ENCODE measurements around the gene PGS1. TPM values are rescaled to one million over a fixed set of nuclear protein-coding genes. Genes with fewer than 3 reads are reported as not detected.

Gene PGS1
- total and polyA plus RNA-seq, 2 of the 8 experiments (the other 6 are each of a cell fraction or from before 2014, with no cell fraction given), result 46.7 to 60.0 TPM

DNA sequence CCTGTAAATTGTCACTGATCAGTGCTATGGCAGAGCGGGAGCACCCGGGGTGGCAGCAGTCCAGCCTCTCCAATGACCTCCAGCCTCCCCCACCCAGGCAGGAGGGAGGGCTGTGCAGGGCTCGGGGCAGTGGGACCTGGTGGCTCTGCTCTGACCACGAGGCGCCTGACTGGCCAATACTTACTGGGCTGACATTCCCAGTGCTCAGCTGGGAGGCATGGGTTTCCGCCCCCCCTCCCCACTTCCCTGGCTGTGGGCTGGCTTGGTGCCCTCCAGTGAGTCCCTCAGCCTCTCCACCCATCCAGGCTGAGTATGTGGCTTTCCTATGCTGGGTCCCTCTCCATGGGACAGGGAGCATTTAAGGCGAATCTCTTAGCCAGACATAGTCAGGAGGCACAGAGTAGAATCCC lies 21.3 kb upstream of the PGS1 start:
- no peak overlapping the region for H3K4ac ChIP-seq (replicated peaks; ENCODE audit: insufficient read length, low read depth, low read length)
- H3K79me1 ChIP-seq (ENCODE audit: low read depth, low read length), result no peaks in the 10 kb centered on the region
- POLR2A ChIA-PET (ENCODE audit: partially characterized antibody), result interaction anchor here (1.5 to 4.9 kb wide), 6 partner anchors 10 to 64 kb away, joined by 4 to 28 read pairs (median 9); no protein-coding TSS in a partner anchor
- no peak overlapping the region for H4K91ac ChIP-seq (replicated peaks; ENCODE audit: insufficient read length, low read length)
- no peak overlapping the region for H4K5ac ChIP-seq (ENCODE audit: insufficient read length, low read depth, low read length)
- no peak for FAIRE-seq
- H3K23ac ChIP-seq (ENCODE audit: insufficient read length), result no peak overlapping the region
- H2AK5ac ChIP-seq (ENCODE audit: low read depth, low read length), result no peak overlapping the region
- H2BK120ac ChIP-seq (replicated peaks; ENCODE audit: low read depth, low read length), result no peak overlapping the region
- H3K23me2 ChIP-seq (ENCODE audit: low read depth, low read length), result peaks cover 18% of the 10 kb centered on the region
- no peak overlapping the region for H2BK20ac ChIP-seq (ENCODE audit: low read length)
- no peak overlapping the region; the same call in 1 of the 2 replicates for H2BK5ac ChIP-seq (ENCODE audit: low read depth, low read length)
- H3K18ac ChIP-seq (ENCODE audit: extremely low read depth, low read length), result peak overlapping the region; percentile 48; the same call in 1 of the 2 replicates
- H3K79me2 ChIP-seq (ENCODE audit: control insufficient read depth in 1 of 2, insufficient read depth in 2 of 2, low read length in 2 of 2), result peaks cover 8 to 28% of the 10 kb centered on the region in 2 experiments; a peak in 3 of 4 replicates
- no peak overlapping the region for H2BK15ac ChIP-seq (ENCODE audit: low read length)
- H3K56ac ChIP-seq (replicated peaks; ENCODE audit: insufficient read length, low read depth, low read length), result no peak overlapping the region
- no peak overlapping the region for H2AFZ ChIP-seq (ENCODE audit: low read length)
- H2BK12ac ChIP-seq (ENCODE audit: low read depth, low read length), result no peak overlapping the region
- H4K20me1 ChIP-seq (replicated peaks in 1 of 2; ENCODE audit: control insufficient read depth in 1 of 2, insufficient read depth in 2 of 2, low read length in 2 of 2), result peaks cover 16 to 21% of the 10 kb centered on the region in 2 experiments
- H3K4me1 ChIP-seq (replicated peaks in 1 of 4; ENCODE audit: control insufficient read depth in 3 of 4, insufficient read depth in 4 of 4, low read length in 3 of 4), result peaks cover 15 to 52% (median 32%) of the 10 kb centered on the region in 4 experiments
- H3K4me3 ChIP-seq (ENCODE audit: extremely low read depth in 1 of 4, insufficient read depth in 2 of 4, low read depth in 3 of 4, low read length in 4 of 4), result peak overlapping the region in 1 of 4 experiments; percentile 81; a peak in 2 of 8 replicates
- no peak for DNase-seq (ENCODE audit: low read depth in 1 of 2, low spot score in 2 of 2)
- no peaks in the 10 kb centered on the region for H3K9me3 ChIP-seq (ENCODE audit: insufficient read depth in 2 of 2, low read depth in 1 of 2, low read length in 1 of 2)
- H3K27ac ChIP-seq (ENCODE audit: low read depth, low read length), result no peak overlapping the region
- 84% methylated on average over 7 of the region's 7 CpGs; no CpG with 5 or more reads in 1 of the 2 experiments for WGBS, 2 experiments (ENCODE audit: extremely low coverage in 1 of 2, insufficient coverage in 1 of 2, insufficient read length in 1 of 2, insufficient replicate concordance in 2 of 2, low coverage in 1 of 2, low lambda C conversion rate in 2 of 2, missing lambda C conversion rate in 1 of 2)
- CTCF ChIA-PET (ENCODE audit: partially characterized antibody), result interaction anchor here (0.7 to 20.5 kb wide), 9 partner anchors 12 to 106 kb away, joined by 3 to 257 read pairs (median 4); no protein-coding TSS in a partner anchor
- H3K36me3 ChIP-seq (ENCODE audit: control insufficient read depth in 2 of 4, insufficient read depth in 4 of 4, low read length in 3 of 4), result peaks cover 2 to 19% (median 7%) of the 10 kb centered on the region in 4 experiments; a peak in 5 of 8 replicates
- peak overlapping the region; percentile 66 to 80; a peak in 3 of 4 replicates for H3K4me2 ChIP-seq (ENCODE audit: insufficient read depth in 1 of 2, low read depth in 2 of 2, low read length in 2 of 2)
- H3K9ac ChIP-seq (replicated peaks in 1 of 4; ENCODE audit: extremely low read depth in 1 of 4, low read depth in 3 of 4, low read length in 3 of 4), result no peak overlapping the region
- no peak overlapping the region for H4K8ac ChIP-seq (ENCODE audit: extremely low read depth, insufficient read depth, low read length)
- H3K14ac ChIP-seq (ENCODE audit: insufficient read length), result no peak overlapping the region
- peaks cover 0 to 27% (median 12%) of the 10 kb centered on the region in 4 experiments; a peak in 4 of 7 replicates for H3K27me3 ChIP-seq (replicated peaks in 1 of 4; ENCODE audit: control insufficient read depth in 3 of 4, extremely low read depth in 1 of 4, insufficient read depth in 3 of 4, low read length in 3 of 4)
- TF ChIP-seq RBBP5 (IDR thresholded peaks at IDR 0.05; ENCODE audit: borderline replicate concordance, low read depth, low read length) (no peak), CEBPB (IDR thresholded peaks at IDR 0.05; ENCODE audit: low read depth, low read length) (no peak), SP1 (IDR thresholded peaks at IDR 0.05; ENCODE audit: low read depth, low read length) (no peak), SP4 (IDR thresholded peaks at IDR 0.05; ENCODE audit: low read length) (no peak), ASH2L (IDR thresholded peaks at IDR 0.05; ENCODE audit: low read length) (no peak), TEAD4 (IDR thresholded peaks at IDR 0.05; ENCODE audit: low read depth, low read length) (no peak), JUN (IDR thresholded peaks at IDR 0.05; ENCODE audit: low read depth, low read length) (no peak), RFX5 (IDR thresholded peaks at IDR 0.05; ENCODE audit: borderline replicate concordance, low read depth, low read length) (no peak), RXRA (IDR thresholded peaks at IDR 0.05; ENCODE audit: insufficient read depth, low read depth, low read length) (no peak), CHD2 (IDR thresholded peaks at IDR 0.05; ENCODE audit: low read length) (no peak), SAP30 (IDR thresholded peaks at IDR 0.05; ENCODE audit: insufficient read depth, insufficient replicate concordance, low read length) (no peak)
- TF ChIP-seq, protein P1, sequence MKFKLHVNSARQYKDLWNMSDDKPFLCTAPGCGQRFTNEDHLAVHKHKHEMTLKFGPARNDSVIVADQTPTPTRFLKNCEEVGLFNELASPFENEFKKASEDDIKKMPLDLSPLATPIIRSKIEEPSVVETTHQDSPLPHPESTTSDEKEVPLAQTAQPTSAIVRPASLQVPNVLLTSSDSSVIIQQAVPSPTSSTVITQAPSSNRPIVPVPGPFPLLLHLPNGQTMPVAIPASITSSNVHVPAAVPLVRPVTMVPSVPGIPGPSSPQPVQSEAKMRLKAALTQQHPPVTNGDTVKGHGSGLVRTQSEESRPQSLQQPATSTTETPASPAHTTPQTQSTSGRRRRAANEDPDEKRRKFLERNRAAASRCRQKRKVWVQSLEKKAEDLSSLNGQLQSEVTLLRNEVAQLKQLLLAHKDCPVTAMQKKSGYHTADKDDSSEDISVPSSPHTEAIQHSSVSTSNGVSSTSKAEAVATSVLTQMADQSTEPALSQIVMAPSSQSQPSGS (IDR thresholded peaks at IDR 0.05; ENCODE audit: low read length), result no peak
